Liver (tissue), 9 donors: ENCODE data around the gene FOXN3. TPM values are rescaled to one million over a fixed set of nuclear protein-coding genes. Genes with fewer than 3 reads are reported as not detected.

Experiments
- DNase-seq: peaks from one replicate; pipeline ENCODE4 v3.0.0-alpha.2; 2017; ENCODE audit warnings: low spot score
- H3K27ac ChIP-seq, 2 donors: one replicate each; pipeline ENCODE4 v1.7.0; 2013; ENCODE audit warnings: inconsistent platforms in 2 of 2, low read length in 2 of 2, control low read depth in 1 of 2, low read depth in 1 of 2, mild to moderate bottlenecking in 1 of 2
- H3K27me3 ChIP-seq, 4 donors: one replicate each; pipeline versions ENCODE4 v1.6.1 to v1.7.0; 2013; ENCODE audit warnings: low read length in 3 of 4, inconsistent platforms in 1 of 4, mild to moderate bottlenecking in 1 of 4, moderate library complexity in 1 of 4; ENCODE audit not compliant: control insufficient read depth in 4 of 4, insufficient read depth in 4 of 4
- H3K36me3 ChIP-seq, 4 donors: one replicate each; pipeline versions ENCODE4 v1.6.1 to v1.7.0; 2013; ENCODE audit warnings: low read length in 3 of 4, mild to moderate bottlenecking in 3 of 4, low read depth in 1 of 4, moderate library complexity in 1 of 4; ENCODE audit not compliant: control insufficient read depth in 4 of 4, insufficient read depth in 3 of 4
- H3K4me1 ChIP-seq, 4 donors: one replicate each; pipeline versions ENCODE4 v1.6.1 to v1.7.0; 2013; ENCODE audit warnings: low read length in 3 of 4, mild to moderate bottlenecking in 3 of 4, moderate library complexity in 1 of 4; ENCODE audit not compliant: control insufficient read depth in 4 of 4, insufficient read depth in 4 of 4
- H3K4me3 ChIP-seq, 3 donors: one replicate each; pipeline versions ENCODE4 v1.6.1 to v1.7.0; 2013; ENCODE audit warnings: low read length in 3 of 3, control low read depth in 1 of 3, low read depth in 1 of 3, mild to moderate bottlenecking in 1 of 3
- H3K9ac ChIP-seq, 2 donors: one replicate each; pipeline ENCODE4 v1.7.0; 2013; ENCODE audit warnings: low read length in 2 of 2, mild to moderate bottlenecking in 2 of 2, moderate library complexity in 2 of 2, control low read depth in 1 of 2, low read depth in 1 of 2
- H3K9me3 ChIP-seq, 4 donors: one replicate each; pipeline versions ENCODE4 v1.6.1 to v1.7.0; 2013; ENCODE audit warnings: low read length in 3 of 4; ENCODE audit not compliant: control insufficient read depth in 4 of 4
- ATF3 ChIP-seq: IDR thresholded peaks from 2 replicates; pipeline ENCODE4 v1.6.1; 2016; ENCODE audit warnings: antibody characterized with exemption
- FOXA1 ChIP-seq: IDR thresholded peaks from 2 replicates; pipeline ENCODE4 v1.6.1; 2016; ENCODE audit warnings: antibody characterized with exemption
- GABPA ChIP-seq, 2 donors: IDR thresholded peaks in 1 of 2; conservative IDR thresholded peaks in 1 of 2; 2 replicates each; pipeline ENCODE4 v1.6.1; 2016; ENCODE audit warnings: antibody characterized with exemption in 2 of 2, mild to moderate bottlenecking in 1 of 2, moderate library complexity in 1 of 2
- HNF4A ChIP-seq, 2 donors: conservative IDR thresholded peaks; 2 replicates each; pipeline ENCODE4 v1.6.1; 2016; ENCODE audit warnings: antibody characterized with exemption in 2 of 2, mild to moderate bottlenecking in 2 of 2
- HNF4G ChIP-seq: IDR thresholded peaks from 2 replicates; pipeline ENCODE4 v1.6.1; 2016; ENCODE audit warnings: antibody characterized with exemption
- MAX ChIP-seq: IDR thresholded peaks from 2 replicates; pipeline ENCODE4 v1.6.1; 2016; ENCODE audit warnings: antibody characterized with exemption
- RAD21 ChIP-seq, 2 donors: IDR thresholded peaks; 2 replicates each; pipeline ENCODE4 v1.6.1; 2016; ENCODE audit warnings: antibody characterized with exemption in 2 of 2, mild to moderate bottlenecking in 2 of 2
- REST ChIP-seq: IDR thresholded peaks from 2 replicates; pipeline ENCODE4 v1.6.1; 2016; ENCODE audit warnings: antibody characterized with exemption, mild to moderate bottlenecking
- SP1 ChIP-seq: IDR thresholded peaks from 2 replicates; pipeline ENCODE4 v1.6.1; 2018; ENCODE audit warnings: antibody characterized with exemption, mild to moderate bottlenecking
- TAF1 ChIP-seq: conservative IDR thresholded peaks from 2 replicates; pipeline ENCODE4 v1.6.1; 2016; ENCODE audit warnings: antibody characterized with exemption, mild to moderate bottlenecking
- ZBTB33 ChIP-seq: IDR thresholded peaks from 2 replicates; pipeline ENCODE4 v1.6.1; 2016; ENCODE audit warnings: antibody characterized with exemption
- WGBS: extraction: QIAGEN DNeasy Blood & Tissue Kit; methylation state at CpG from one replicate; pipeline ENCODE4 v1.1.7; 2013; 5-methylcytosine and 5-hydroxymethylcytosine counted together
- polyA plus RNA-seq, 2 donors: library from polyadenylated mRNA; stranded (reverse) in 1 of 2; unstranded in 1 of 2; fragments of 200-250 nt in 1 of 2; fragments of >200 nt in 1 of 2; fragmentation: Nextera tagmentation in 1 of 2; extraction: Ambion mirVana in 1 of 2; gene quantifications; one replicate each; pipeline versions ENCODE4 v1.2.1 to v1.2.3, GENCODE V29; 2013 to 2015
- total RNA-seq, 2 donors: library from RNA; depleted of rRNA; stranded (reverse); fragments of >200 nt; gene quantifications; one replicate each; pipeline ENCODE4 v1.2.3, GENCODE V29; 2014
- donor health status: healthy.
- donor health status: healthy.
- donor health status: healthy.
- donor health status: healthy.
- donor health status: healthy.

The FOXN3 gene
- total and polyA plus RNA-seq, 4 donors: 17.8 to 44.8 (median 35.3) TPM

GRCh38 chr14:89339579-89339978 is 77.5 kb downstream of the FOXN3 start:
- Histone ChIP-seq H3K27ac (peak overlapping the region; percentile 37 to 61), H3K4me3 (no peak overlapping the region), H3K27me3 (no peaks in the 10 kb centered on the region), H3K9me3 (no peaks in the 10 kb centered on the region), H3K9ac (no peak overlapping the region), H3K36me3 (no peaks in the 10 kb centered on the region), H3K4me1 (peaks cover 7 to 32% (median 20%) of the 10 kb centered on the region in 4 donors)
- WGBS: 77% methylated on average over 9 of the region's 9 CpGs
- no peak for TF ChIP-seq SP1
- TF ChIP-seq MAX: no peak
- no peak for TF ChIP-seq GABPA (IDR thresholded peaks at IDR 0.05 in 1 of 2, conservative IDR thresholded peaks at IDR 0.05 in 1 of 2)
- TF ChIP-seq RAD21 (IDR thresholded peaks at IDR 0.05): no peak
- TF ChIP-seq ZBTB33: no peak
- no peak for TF ChIP-seq FOXA1
- no peak for TF ChIP-seq HNF4A (conservative IDR thresholded peaks at IDR 0.05)
- no peak for TF ChIP-seq ATF3
- no peak for DNase-seq

- no peak for DNase-seq
- TF ChIP-seq HNF4G (no peak), HNF4A (conservative IDR thresholded peaks at IDR 0.05) (no peak), GABPA (IDR thresholded peaks at IDR 0.05 in 1 of 2, conservative IDR thresholded peaks at IDR 0.05 in 1 of 2) (no peak), REST (no peak), SP1 (no peak), RAD21 (IDR thresholded peaks at IDR 0.05) (no peak), TAF1 (no peak), ZBTB33 (no peak)
- Histone ChIP-seq H3K27ac (peak overlapping the region; percentile 13 to 37), H3K9me3 (no peaks in the 10 kb centered on the region), H3K36me3 (no peaks in the 10 kb centered on the region), H3K27me3 (no peaks in the 10 kb centered on the region), H3K9ac (no peak overlapping the region), H3K4me1 (peaks cover 7 to 32% (median 20%) of the 10 kb centered on the region in 4 donors), H3K4me3 (no peak overlapping the region)
- WGBS: 83% methylated on average over 9 of the region's 9 CpGs
These were observed 77.9 kb downstream of the FOXN3 start for GRCh38 chr14:89339158-89339557.
